Adrenal gland (tissue), 12 donors: ENCODE data around the gene HES3. TPM values are rescaled to one million over a fixed set of nuclear protein-coding genes. Genes with fewer than 3 reads are reported as not detected.

ENCODE experiments used
- DNase-seq, 7 donors: peaks; one replicate each; pipeline ENCODE4 v3.0.0-alpha.2; 2019 to 2020
- H3K27ac ChIP-seq, 5 donors: fragments of 200-600 bp; sonication (generic) in 4 of 5; 1 replicate in 3 of 5; 2 replicates in 2 of 5; pipeline versions ENCODE4 v1.5.1 to v1.8.0; 2016 to 2020; ENCODE audit warnings: mild to moderate bottlenecking in 1 of 5
- H3K27me3 ChIP-seq: fragments of 200-600 bp; 2 replicates; pipeline ENCODE4 v1.8.0; 2021
- H3K36me3 ChIP-seq, 2 donors: fragments of 200-600 bp; replicated peaks in 1 of 2; 1 replicate in 1 of 2; 2 replicates in 1 of 2; pipeline versions ENCODE4 v1.5.1 to v1.8.0; 2018 to 2022
- H3K4me1 ChIP-seq, 2 donors: fragments of 200-600 bp; replicated peaks in 1 of 2; 1 replicate in 1 of 2; 2 replicates in 1 of 2; pipeline versions ENCODE4 v1.5.1 to v1.8.0; 2018 to 2021
- H3K4me3 ChIP-seq, 4 donors: fragments of 200-600 bp; sonication (generic) in 3 of 4; one replicate each; pipeline ENCODE4 v1.5.1; 2016 to 2018
- H3K9me3 ChIP-seq, 3 donors: fragments of 200-600 bp; sonication (generic) in 1 of 3; replicated peaks in 1 of 3; 1 replicate in 2 of 3; 2 replicates in 1 of 3; pipeline versions ENCODE4 v1.5.1 to v1.8.0; 2016 to 2021
- POLR2A ChIP-seq, 2 donors: fragments of 450-650 bp; IDR thresholded peaks; one replicate each; pipeline ENCODE4 v1.6.1; 2017; ENCODE audit warnings: antibody characterized with exemption in 2 of 2, mild to moderate bottlenecking in 2 of 2, moderate library complexity in 1 of 2
- WGBS, 4 donors: extraction: QIAGEN DNeasy Blood & Tissue Kit in 2 of 4; methylation state at CpG; one replicate each; pipeline versions ENCODE4 v1.1.5 to v1.1.7; 2013 to 2017; 5-methylcytosine and 5-hydroxymethylcytosine counted together
- intact Hi-C, 2 donors: fragments of 100-400 bp; cut with DNase I; formaldehyde crosslinking; loops; one replicate each; pipeline versions ENCODE4 v1.14.1 to v1.15.0; 2022 to 2023
- polyA plus RNA-seq, 3 donors: library from polyadenylated mRNA; stranded (reverse); fragments of 200-250 nt in 2 of 3; fragments of 350-450 nt in 1 of 3; fragmentation: Illumina TruSeq in 1 of 3; extraction: RNeasy Lipid Tissue Mini Kit (QIAGEN cat#74804) in 1 of 3; gene quantifications; one replicate each; pipeline ENCODE4 v1.2.3, GENCODE V29; 2013 to 2014
- total RNA-seq, 9 donors: library from RNA; depleted of rRNA in 4 of 9; stranded (reverse); fragments of >200 nt in 4 of 9; fragments of 120-200 nt in 1 of 9; fragmentation: NEBNext Ultra II Directional in 1 of 9; extraction: Animal tissue kit (Norgen Biotek cat#: 25700) in 1 of 9; gene quantifications; one replicate each; pipeline versions ENCODE4 v1.1.0 to v1.2.4, GENCODE V29; 2013 to 2023
- TF ChIP-seq, protein P1 (sequence below), 6 experiments: fragments of 450-650 bp in 4 of 6; fragments of 200-600 bp in 2 of 6; sonication (generic) in 1 of 6; IDR thresholded peaks; 1 replicate in 5 of 6; 2 replicates in 1 of 6; pipeline versions ENCODE4 v1.5.1 to v1.8.0; 2016 to 2021; ENCODE audit warnings: antibody characterized with exemption in 6 of 6, mild to moderate bottlenecking in 2 of 6, moderate library complexity in 1 of 6
- donor health status: healthy with polysubstance abuse.
- donor health status: Bipolar disorder and iron deficiency.
- donor health status: DM: yes; HTN: yes; CAD: no.
- donor health status: DM: no; HTN: no; CAD: no.
- donor health status: DM: no; HTN: no; CAD: no.
- donor health status: DM: yes; HTN: yes; CAD: no.

The HES3 gene
- total and polyA plus RNA-seq, 12 donors: not detected

DNA sequence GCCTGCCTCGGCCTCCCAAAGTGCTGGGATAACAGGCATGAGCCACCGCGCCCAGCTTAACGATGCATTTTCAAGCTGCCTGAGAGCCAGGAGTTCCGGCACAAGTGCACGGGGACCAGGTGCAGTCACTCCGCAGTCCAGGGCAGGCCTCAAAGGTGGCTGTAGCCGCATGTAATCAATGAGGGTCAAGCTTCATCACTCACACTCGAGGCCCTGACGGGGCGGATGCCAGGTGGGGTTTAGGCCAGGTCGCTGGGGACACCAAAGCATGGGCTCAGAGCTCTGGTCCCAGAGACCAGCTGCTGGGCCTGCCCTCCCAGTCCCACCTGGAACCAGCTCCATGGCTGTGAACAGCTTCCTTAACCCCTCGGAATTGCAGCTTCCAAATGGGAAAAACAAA, 43.0 kb downstream of the HES3 start:
- Histone ChIP-seq H3K4me3 (no peak overlapping the region), H3K27me3 (no peaks in the 10 kb centered on the region), H3K27ac (no peak overlapping the region), H3K9me3 (no peaks in the 10 kb centered on the region), H3K4me1 (no peaks in the 10 kb centered on the region), H3K36me3 (no peaks in the 10 kb centered on the region)
- TF ChIP-seq, protein P1, sequence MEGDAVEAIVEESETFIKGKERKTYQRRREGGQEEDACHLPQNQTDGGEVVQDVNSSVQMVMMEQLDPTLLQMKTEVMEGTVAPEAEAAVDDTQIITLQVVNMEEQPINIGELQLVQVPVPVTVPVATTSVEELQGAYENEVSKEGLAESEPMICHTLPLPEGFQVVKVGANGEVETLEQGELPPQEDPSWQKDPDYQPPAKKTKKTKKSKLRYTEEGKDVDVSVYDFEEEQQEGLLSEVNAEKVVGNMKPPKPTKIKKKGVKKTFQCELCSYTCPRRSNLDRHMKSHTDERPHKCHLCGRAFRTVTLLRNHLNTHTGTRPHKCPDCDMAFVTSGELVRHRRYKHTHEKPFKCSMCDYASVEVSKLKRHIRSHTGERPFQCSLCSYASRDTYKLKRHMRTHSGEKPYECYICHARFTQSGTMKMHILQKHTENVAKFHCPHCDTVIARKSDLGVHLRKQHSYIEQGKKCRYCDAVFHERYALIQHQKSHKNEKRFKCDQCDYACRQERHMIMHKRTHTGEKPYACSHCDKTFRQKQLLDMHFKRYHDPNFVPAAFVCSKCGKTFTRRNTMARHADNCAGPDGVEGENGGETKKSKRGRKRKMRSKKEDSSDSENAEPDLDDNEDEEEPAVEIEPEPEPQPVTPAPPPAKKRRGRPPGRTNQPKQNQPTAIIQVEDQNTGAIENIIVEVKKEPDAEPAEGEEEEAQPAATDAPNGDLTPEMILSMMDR (IDR thresholded peaks at IDR 0.05): no peak
- TF ChIP-seq POLR2A (IDR thresholded peaks at IDR 0.05): no peak
- intact Hi-C loops: no loop called here
- DNase-seq: no peak
- 84 to 95% (median 91%) methylated on average over 10 to 13 of the region's 13 CpGs for WGBS, 4 donors

DNA sequence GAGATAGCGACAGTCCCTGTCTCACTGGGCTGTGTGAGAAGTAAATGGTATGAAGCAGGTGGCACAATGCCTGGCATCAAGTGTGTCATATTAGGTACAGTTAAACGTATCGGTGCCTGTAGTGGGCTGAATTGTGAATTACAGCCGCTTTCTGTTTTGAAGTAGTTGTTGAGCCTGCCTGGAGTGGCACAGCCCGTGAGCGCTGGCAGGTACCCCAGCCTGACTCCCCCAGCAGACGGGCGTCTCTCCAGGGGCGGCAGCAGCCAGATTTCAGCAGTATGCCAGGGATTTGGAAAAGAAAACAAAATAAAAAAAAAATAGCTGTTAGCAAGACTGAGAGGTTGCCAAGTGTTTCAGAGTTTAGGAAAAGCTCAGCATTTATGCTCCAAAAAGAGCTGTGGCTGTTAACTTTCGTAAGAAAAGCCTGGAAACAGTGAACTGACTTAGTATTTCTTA, 43.5 kb downstream of the HES3 start:
- no peak overlapping the region for H3K27ac ChIP-seq
- no peaks in the 10 kb centered on the region for H3K27me3 ChIP-seq
- H3K9me3 ChIP-seq: no peaks in the 10 kb centered on the region
- H3K4me1 ChIP-seq: no peaks in the 10 kb centered on the region
- no peak overlapping the region for H3K4me3 ChIP-seq
- no peaks in the 10 kb centered on the region for H3K36me3 ChIP-seq
- intact Hi-C loops: no loop called here
- DNase-seq: no peak
- no peak for TF ChIP-seq POLR2A (IDR thresholded peaks at IDR 0.05)
- TF ChIP-seq, protein P1 (IDR thresholded peaks at IDR 0.05): no peak
- 78 to 88% (median 83%) methylated on average over 10 of the region's 10 CpGs for WGBS, 4 donors

DNA sequence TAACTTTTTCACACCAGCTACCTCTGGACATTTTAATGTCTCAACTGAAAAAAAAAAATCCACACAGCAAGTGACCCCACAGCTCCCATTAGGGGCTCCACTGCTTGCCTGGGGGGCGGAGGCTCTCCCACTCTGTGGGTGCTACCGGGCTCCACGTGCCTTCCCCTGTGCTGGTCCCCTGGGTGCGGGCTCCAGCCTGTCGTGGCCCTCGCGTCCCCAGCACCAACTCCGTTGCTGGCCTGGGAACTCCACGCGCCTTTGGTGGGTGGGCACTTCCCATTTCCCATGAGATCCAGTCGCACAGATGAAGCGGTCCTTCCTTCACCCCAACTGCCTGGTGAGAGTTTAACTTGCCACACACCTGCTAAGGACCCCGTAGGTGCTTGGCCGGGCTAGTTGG, 44.0 kb downstream of the HES3 start:
- no peak for DNase-seq
- Histone ChIP-seq H3K27ac (peak overlapping the region in 1 of 5 donors; percentile 49), H3K27me3 (no peaks in the 10 kb centered on the region), H3K36me3 (no peaks in the 10 kb centered on the region), H3K4me3 (no peak overlapping the region), H3K9me3 (no peaks in the 10 kb centered on the region), H3K4me1 (no peaks in the 10 kb centered on the region)
- TF ChIP-seq POLR2A (IDR thresholded peaks at IDR 0.05): no peak
- TF ChIP-seq, protein P1 (IDR thresholded peaks at IDR 0.05): no peak
- WGBS, 4 donors: 85 to 95% (median 93%) methylated on average over 13 to 14 of the region's 14 CpGs
- intact Hi-C loops: no loop called here

DNA sequence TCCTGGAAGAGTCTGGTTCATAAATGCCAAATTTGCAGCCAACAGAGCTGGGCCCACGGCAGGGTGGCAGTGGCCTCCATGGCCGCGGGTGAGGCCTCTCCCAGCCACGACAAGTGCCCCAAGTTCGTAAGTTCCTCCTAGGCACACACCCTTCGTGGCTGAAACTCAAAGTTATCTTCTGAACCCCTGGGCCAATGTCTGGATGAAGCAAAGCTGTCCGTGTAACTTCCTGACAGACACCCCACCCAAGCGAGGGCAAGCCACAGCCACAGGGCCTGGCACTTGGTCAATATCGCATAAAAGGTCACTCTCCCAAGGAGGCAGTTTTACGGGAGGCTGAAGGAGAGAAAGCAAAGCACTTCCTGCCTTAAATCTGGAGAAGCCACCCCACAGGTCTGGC, 44.7 kb downstream of the HES3 start:
- Histone ChIP-seq H3K36me3 (no peaks in the 10 kb centered on the region), H3K27ac (no peak overlapping the region), H3K4me3 (no peak overlapping the region), H3K9me3 (no peaks in the 10 kb centered on the region), H3K27me3 (no peaks in the 10 kb centered on the region), H3K4me1 (no peaks in the 10 kb centered on the region)
- WGBS, 4 donors: 61 to 84% (median 77%) methylated on average over 6 to 10 of the region's 10 CpGs
- DNase-seq: no peak
- no peak for TF ChIP-seq POLR2A (IDR thresholded peaks at IDR 0.05)
- TF ChIP-seq, protein P1 (IDR thresholded peaks at IDR 0.05): no peak
- intact Hi-C loops: no loop called here
